Muscle of leg (tissue), 11 donors: Measurements from ENCODE around the gene ATG5. TPM values are rescaled to one million over a fixed set of nuclear protein-coding genes. Genes with fewer than 3 reads are reported as not detected.

Experiments used
- DNase-seq: peaks from one replicate; pipeline ENCODE4 v3.0.0; 2013
- H3K27ac ChIP-seq: one replicate; pipeline ENCODE4 v1.5.1; 2013; ENCODE audit warnings: mild to moderate bottlenecking, low read length, control low read depth
- H3K27me3 ChIP-seq: one replicate; pipeline ENCODE4 v1.6.1; 2013; ENCODE audit warnings: low read length; ENCODE audit not compliant: control insufficient read depth, insufficient read depth
- H3K36me3 ChIP-seq: one replicate; pipeline ENCODE4 v1.6.1; 2013; ENCODE audit warnings: low read length; ENCODE audit not compliant: control insufficient read depth, insufficient read depth
- H3K4me1 ChIP-seq: one replicate; pipeline ENCODE4 v1.6.1; 2013; ENCODE audit warnings: low read length; ENCODE audit not compliant: control insufficient read depth, insufficient read depth
- H3K4me3 ChIP-seq: one replicate; pipeline ENCODE4 v1.5.1; 2013; ENCODE audit warnings: low read length, control low read depth
- H3K9me3 ChIP-seq: replicated peaks from 2 replicates; pipeline ENCODE4 v1.6.1; 2013; ENCODE audit warnings: low read depth, low read length; ENCODE audit not compliant: control insufficient read depth
- WGBS: methylation state at CpG from one replicate; pipeline ENCODE4 v1.1.5; 2013; ENCODE audit warnings: missing lambda C conversion rate; ENCODE audit not compliant: insufficient coverage; 5-methylcytosine and 5-hydroxymethylcytosine counted together
- polyA plus RNA-seq, 8 donors: library from polyadenylated mRNA; unstranded; fragments of 120-200 nt; gene quantifications; one replicate each; pipeline versions ENCODE4 v1.2.1 to v1.2.3, GENCODE V29; 2013; ENCODE audit warnings: inconsistent platforms in 1 of 8, low replicate concordance in 1 of 8; ENCODE audit not compliant: insufficient read length in 8 of 8, insufficient read depth in 1 of 8
- total RNA-seq: library from RNA; stranded (reverse); fragments of 120-200 nt; gene quantifications from one replicate; pipeline ENCODE4 v1.2.4, GENCODE V29; 2013

ATG5 gene
- total and polyA plus RNA-seq, 9 donors: 19.2 to 29.8 (median 23.9) TPM

DNA sequence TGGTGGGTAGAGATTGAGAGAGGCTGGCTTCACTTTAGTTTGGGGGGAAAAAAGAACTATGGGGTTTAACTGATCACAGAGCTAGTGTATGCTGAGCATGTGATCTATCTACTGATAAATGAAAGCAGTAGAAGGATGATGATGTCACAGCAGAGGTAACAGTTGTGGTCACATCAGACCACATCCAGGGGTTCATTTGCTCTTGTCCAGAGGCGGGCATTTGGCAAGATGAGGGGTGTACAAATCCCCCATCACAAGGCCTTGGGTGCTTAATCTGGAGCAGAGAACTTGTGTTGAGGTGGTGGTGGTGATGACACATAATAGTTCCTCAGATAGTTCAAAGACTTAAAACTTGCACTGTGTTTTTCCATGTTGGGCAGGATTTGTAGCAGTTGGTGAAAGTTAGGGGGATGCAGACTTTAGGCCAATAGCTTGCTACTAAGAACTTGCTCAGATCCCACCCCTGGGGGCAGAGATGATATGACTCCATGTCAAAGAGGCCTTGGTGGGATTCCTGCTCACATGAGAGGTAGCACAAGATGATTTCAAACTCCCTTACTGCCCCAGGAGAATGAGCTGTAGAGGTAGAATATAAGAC lies 176.0 kb downstream of the ATG5 start:
- Histone ChIP-seq H3K4me1 (no peaks in the 10 kb centered on the region), H3K36me3 (no peaks in the 10 kb centered on the region), H3K27ac (no peak overlapping the region), H3K27me3 (peaks cover 3% of the 10 kb centered on the region), H3K9me3 (no peaks in the 10 kb centered on the region), H3K4me3 (no peak overlapping the region)
- DNase-seq: no peak
- no CpG with 5 or more reads among the region's 1 CpG for WGBS

- Histone ChIP-seq H3K4me1 (peaks cover under 1% of the 10 kb centered on the region), H3K9me3 (no peaks in the 10 kb centered on the region), H3K4me3 (no peak overlapping the region), H3K36me3 (no peaks in the 10 kb centered on the region), H3K27me3 (peaks cover 3% of the 10 kb centered on the region), H3K27ac (no peak overlapping the region)
- WGBS: no CpG with 5 or more reads among the region's 2 CpGs
- no peak for DNase-seq
Measured at GRCh38 chr6:106147476-106147875, 178.1 kb downstream of the ATG5 start.

DNA sequence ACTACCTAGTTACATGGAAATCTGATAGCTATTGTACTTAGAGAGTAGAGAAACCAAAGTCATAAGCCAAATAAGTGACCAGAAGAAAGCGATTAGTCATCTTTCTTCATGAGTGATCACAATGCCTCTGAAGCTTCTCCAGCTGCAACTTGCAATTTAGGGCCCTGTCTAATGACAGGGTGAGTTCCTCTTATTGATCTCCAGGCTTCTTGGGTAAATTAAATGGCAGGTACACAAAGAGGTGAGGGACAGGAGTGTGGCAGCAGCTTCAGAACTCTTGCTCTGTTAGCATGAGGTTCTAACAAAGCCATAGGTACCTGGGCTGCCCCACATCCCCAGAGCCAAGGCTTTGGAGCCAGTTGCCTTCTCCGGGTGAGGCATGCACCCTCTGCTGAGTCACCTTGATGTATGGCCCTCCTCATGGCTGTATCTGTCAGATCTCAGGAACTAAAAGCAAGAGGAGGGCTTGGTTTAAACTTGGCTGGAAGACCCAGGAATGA lies 178.7 kb downstream of the ATG5 start:
- 91% methylated on average over 1 of the region's 2 CpGs for WGBS
- no peaks in the 10 kb centered on the region for H3K9me3 ChIP-seq

DNA sequence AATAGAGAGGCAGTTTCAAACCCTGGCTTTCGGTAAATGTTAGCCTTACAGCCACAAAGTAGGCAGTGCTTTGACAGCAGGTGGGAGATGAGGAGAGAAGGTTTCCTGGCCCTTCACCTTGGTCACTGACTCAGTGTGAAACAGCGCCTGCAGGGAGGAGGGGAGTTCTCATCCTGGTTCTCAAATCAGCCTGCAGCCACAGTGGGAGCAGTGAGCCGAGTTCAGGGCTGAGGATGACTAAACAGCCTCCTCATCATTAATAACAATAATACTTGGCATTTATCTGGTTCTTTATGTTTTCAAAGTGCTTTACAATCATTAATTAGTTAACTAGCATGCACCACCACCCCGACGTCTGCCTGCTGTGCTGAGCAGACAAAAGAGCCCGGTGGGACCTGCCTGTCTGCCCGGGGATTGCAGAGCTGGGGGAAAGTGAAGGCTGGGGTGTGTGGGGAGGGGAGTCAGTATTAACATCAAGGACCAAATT lies 179.8 kb downstream of the ATG5 start:
- no peak overlapping the region for H3K27ac ChIP-seq
- no CpG with 5 or more reads among the region's 7 CpGs for WGBS
- peaks cover 14% of the 10 kb centered on the region for H3K4me1 ChIP-seq
- DNase-seq: no peak
- H3K9me3 ChIP-seq: no peaks in the 10 kb centered on the region
- H3K4me3 ChIP-seq: no peak overlapping the region
- H3K36me3 ChIP-seq: no peaks in the 10 kb centered on the region
- peaks cover 3% of the 10 kb centered on the region for H3K27me3 ChIP-seq

More for the DNA sequence above, 178.7 kb downstream of the ATG5 start:
- Histone ChIP-seq H3K4me1 (peaks cover 6% of the 10 kb centered on the region), H3K27me3 (peaks cover 3% of the 10 kb centered on the region), H3K4me3 (no peak overlapping the region), H3K27ac (no peak overlapping the region), H3K36me3 (no peaks in the 10 kb centered on the region)
- DNase-seq: no peak

GRCh38 chr6:106145144-106145543 lies 180.4 kb downstream of the ATG5 start:
- Histone ChIP-seq H3K4me3 (no peak overlapping the region), H3K36me3 (no peaks in the 10 kb centered on the region), H3K27me3 (peaks cover 3% of the 10 kb centered on the region), H3K27ac (no peak overlapping the region), H3K4me1 (peaks cover 14% of the 10 kb centered on the region), H3K9me3 (no peaks in the 10 kb centered on the region)
- DNase-seq: no peak
- WGBS: 28% methylated on average over 4 of the region's 4 CpGs

DNA sequence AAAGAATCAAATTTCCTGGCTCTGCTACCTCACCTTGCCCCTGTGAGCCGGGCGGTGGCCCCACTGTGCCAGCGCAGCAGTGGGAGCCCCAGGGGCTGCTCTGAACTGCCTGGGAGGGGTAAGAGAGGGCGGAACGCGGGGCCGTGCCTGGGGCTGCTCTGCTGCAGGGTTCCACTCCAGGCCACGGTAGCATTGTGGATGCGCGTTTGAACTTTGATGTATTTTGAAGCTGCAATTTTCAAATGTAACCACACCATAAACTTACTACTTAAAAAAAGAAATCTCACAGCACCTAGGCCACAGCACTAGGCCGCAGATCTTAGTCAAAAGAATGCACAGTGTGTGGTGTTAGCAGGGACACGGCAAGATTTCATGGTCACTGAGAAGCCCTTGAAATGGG lies 181.9 kb downstream of the ATG5 start:
- DNase-seq: no peak
- H3K4me3 ChIP-seq: no peak overlapping the region
- H3K36me3 ChIP-seq: no peaks in the 10 kb centered on the region
- 50% methylated on average over 3 of the region's 12 CpGs for WGBS
- H3K27ac ChIP-seq: no peak overlapping the region
- H3K4me1 ChIP-seq: peaks cover 14% of the 10 kb centered on the region
- peaks cover 3% of the 10 kb centered on the region for H3K27me3 ChIP-seq
- no peaks in the 10 kb centered on the region for H3K9me3 ChIP-seq

DNA sequence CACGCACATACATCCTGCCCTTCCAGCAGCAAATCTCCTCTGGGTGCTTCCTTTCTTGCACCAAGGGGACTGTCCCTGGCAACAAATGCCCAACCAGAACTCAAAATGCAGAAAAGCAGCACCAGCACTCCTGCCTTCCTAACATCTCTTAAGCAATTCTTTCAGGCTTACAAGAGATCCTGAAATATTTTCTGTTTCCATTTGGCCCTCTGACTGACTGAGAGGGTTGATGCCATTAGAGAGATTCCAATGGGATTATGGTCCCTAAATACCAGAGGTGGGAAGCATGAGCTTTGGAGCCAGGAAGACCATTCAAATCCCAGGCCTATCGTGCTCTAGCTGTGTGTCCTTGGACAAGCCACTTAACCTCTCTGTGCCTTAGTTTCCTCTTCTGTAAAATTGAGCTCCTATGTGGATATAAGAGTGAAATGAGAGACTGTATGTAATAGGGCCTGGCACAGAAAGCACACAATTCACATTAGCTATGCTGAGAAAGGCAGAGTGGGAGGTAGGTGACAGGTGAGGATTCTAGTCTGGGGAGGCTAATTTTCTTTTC lies 182.6 kb downstream of the ATG5 start:
- Histone ChIP-seq H3K27ac (no peak overlapping the region), H3K9me3 (no peaks in the 10 kb centered on the region), H3K27me3 (peaks cover 3% of the 10 kb centered on the region), H3K4me3 (no peak overlapping the region), H3K36me3 (no peaks in the 10 kb centered on the region), H3K4me1 (peaks cover 14% of the 10 kb centered on the region)
- WGBS: 53% methylated on average over 1 of the region's 2 CpGs
- DNase-seq: no peak

DNA sequence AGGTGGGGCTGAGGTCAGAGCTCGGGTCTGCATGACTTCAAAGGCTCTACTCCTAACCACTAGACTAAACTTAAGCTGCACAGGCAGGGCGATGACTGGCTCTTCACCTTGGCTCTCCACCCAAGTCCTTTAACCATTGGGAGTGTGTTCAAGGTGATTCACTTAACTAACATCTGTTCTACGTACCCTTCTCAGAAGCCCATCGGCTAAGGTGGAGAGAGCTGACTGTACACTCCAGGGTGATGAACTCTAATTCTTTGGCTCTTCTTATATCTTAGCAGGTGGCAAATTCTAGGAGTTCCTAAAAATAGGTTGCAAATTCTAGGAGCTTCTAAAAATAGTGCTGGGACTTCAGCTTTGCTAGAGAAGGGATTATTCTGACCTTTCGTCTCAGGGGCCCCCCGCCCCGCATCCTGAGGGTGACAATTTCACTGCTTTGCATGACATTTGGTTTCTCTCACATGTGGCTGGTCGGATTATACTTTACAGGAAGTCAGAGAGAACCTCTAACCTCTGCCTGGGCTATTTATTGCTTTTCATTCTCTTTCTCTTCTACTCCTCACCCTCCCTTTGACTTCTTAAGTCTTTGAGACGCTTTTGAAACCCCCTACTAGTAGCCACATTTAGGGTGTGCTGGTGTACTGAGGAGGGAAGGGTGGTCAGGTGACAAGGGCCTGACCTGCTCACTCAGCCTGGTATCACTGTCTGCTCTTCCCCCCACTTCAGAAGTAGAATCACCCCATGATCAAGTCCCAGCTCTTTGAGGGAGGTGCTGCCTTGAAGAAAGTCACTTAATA lies 183.9 kb downstream of the ATG5 start:
- 52% methylated on average over 4 of the region's 9 CpGs for WGBS
- H3K4me3 ChIP-seq: no peak overlapping the region

DNA sequence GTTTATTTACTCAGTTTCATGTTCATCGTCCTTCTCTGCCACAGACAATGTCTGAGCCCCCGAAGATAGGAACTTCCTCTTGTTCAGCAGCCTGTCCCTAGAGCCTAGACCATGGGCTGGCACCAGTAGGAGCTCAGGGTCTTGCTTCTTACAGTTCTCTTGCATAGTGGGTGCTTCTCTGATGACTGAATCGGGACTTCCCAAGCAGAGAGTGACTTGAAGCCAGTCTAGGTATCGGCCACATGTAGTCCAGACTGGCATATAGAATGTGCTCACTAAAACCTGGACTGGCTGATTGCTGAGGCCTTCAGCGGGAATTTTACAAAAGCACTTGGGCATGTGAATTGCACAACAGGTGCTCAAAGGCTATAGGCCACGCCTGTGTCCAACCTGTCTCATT lies 187.4 kb downstream of the ATG5 start:
- WGBS: 69% methylated on average over 6 of the region's 6 CpGs
- H3K4me1 ChIP-seq: peaks cover 17% of the 10 kb centered on the region
- no peak overlapping the region for H3K27ac ChIP-seq
- no peaks in the 10 kb centered on the region for H3K9me3 ChIP-seq
- H3K36me3 ChIP-seq: no peaks in the 10 kb centered on the region
- H3K4me3 ChIP-seq: no peak overlapping the region
- H3K27me3 ChIP-seq: no peaks in the 10 kb centered on the region
- no peak for DNase-seq

More for the DNA sequence above, 183.9 kb downstream of the ATG5 start:
- Histone ChIP-seq H3K27me3 (peaks cover 3% of the 10 kb centered on the region), H3K27ac (no peak overlapping the region), H3K9me3 (no peaks in the 10 kb centered on the region), H3K36me3 (no peaks in the 10 kb centered on the region), H3K4me1 (peaks cover 14% of the 10 kb centered on the region)
- no peak for DNase-seq

DNA sequence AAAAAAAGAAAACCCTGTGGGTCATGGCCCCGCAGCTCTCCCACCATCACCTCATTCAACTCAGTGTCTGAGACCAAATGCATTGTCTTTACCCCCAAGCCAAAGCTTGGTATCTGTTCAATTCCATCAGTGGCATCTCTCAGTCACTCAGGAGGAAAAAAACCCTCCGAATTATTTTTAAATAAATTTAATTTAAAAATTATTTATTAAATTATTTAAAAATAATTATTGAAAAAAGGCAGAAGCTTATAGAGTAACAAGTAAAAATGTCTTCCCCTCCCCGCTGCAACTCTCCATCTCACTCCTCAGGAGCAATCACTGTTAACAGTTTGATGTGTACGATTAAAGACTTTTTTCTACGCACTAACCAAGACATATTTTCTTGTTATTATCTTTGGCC lies 188.7 kb downstream of the ATG5 start:
- no CpG with 5 or more reads among the region's 5 CpGs for WGBS
- H3K4me1 ChIP-seq: peaks cover 13% of the 10 kb centered on the region

More for the DNA sequence above, 188.7 kb downstream of the ATG5 start:
- no peak for DNase-seq
- Histone ChIP-seq H3K9me3 (no peaks in the 10 kb centered on the region), H3K36me3 (no peaks in the 10 kb centered on the region), H3K27me3 (no peaks in the 10 kb centered on the region), H3K4me3 (no peak overlapping the region), H3K27ac (no peak overlapping the region)
